Naive thymus-derived CD8-positive, alpha-beta T cell (primary cell): ENCODE measurements around the gene RAD51D. TPM values are rescaled to one million over a fixed set of nuclear protein-coding genes. Genes with fewer than 3 reads are reported as not detected.

ENCODE experiments used
- ATAC-seq, 2 donors: fragments of 150-1000 bp; cut with Tn5 transposase in 1 of 2; sonication (Bioruptor Pico), chemical (Tn5 transposase) in 1 of 2; 1 replicate in 1 of 2; 2 replicates in 1 of 2; pipeline ENCODE4 v1.10.0; 2021; ENCODE audit warnings: mild to moderate bottlenecking in 2 of 2, moderate library complexity in 2 of 2
- POLR2A ChIA-PET: fragments of 350-600 bp; sonication (Branson Sonifier 250); formaldehyde crosslinking; loops from one replicate; lab custom pipeline; 2021; ENCODE audit warnings: antibody characterized with exemption; lab: Charles Lee
- DNase-seq, 10 donors: peaks; one replicate each; pipeline versions ENCODE4 v3.0.0 to v3.0.0-alpha.2; 2020 to 2022
- H3K27ac Mint-ChIP-seq, 10 donors: one replicate each; pipeline ENCODE4 v1.8.0; 2020 to 2022; ENCODE audit warnings: mild to moderate bottlenecking in 10 of 10, mixed read lengths in 10 of 10, moderate library complexity in 4 of 10, inconsistent platforms in 1 of 10
- H3K27me3 Mint-ChIP-seq, 5 donors: one replicate each; pipeline ENCODE4 v1.8.0; 2021 to 2022; ENCODE audit warnings: mixed read lengths in 5 of 5
- H3K36me3 Mint-ChIP-seq, 3 donors: one replicate each; pipeline ENCODE4 v1.8.0; 2020 to 2022; ENCODE audit warnings: mixed read lengths in 3 of 3, mild to moderate bottlenecking in 2 of 3, inconsistent platforms in 1 of 3
- H3K4me1 Mint-ChIP-seq, 4 donors: one replicate each; pipeline ENCODE4 v1.8.0; 2021 to 2022; ENCODE audit warnings: mixed read lengths in 4 of 4
- H3K4me3 Mint-ChIP-seq, 10 donors: one replicate each; pipeline ENCODE4 v1.8.0; 2020 to 2022; ENCODE audit warnings: mild to moderate bottlenecking in 10 of 10, mixed read lengths in 10 of 10, moderate library complexity in 6 of 10, inconsistent platforms in 1 of 10
- H3K9me3 Mint-ChIP-seq, 9 donors: one replicate each; pipeline ENCODE4 v1.8.0; 2020 to 2022; ENCODE audit warnings: mixed read lengths in 9 of 9, mild to moderate bottlenecking in 3 of 9, inconsistent platforms in 1 of 9, moderate library complexity in 1 of 9
- polyA plus RNA-seq, 3 donors: library from polyadenylated mRNA; unstranded; fragments of 300-500 nt; fragmentation: Illumina TruSeq; gene quantifications; one replicate each; pipeline ENCODE4 v1.2.3, GENCODE V29; 2021
- total RNA-seq, 8 experiments: library from RNA in 2 of 8; stranded (reverse) in 2 of 8; gene quantifications; one replicate each; pipeline ENCODE4 v1.2.3 and lab custom pipeline; 2021 to 2026

RAD51D gene
- total and polyA plus RNA-seq, 5 experiments from 2014 or later = 6.5 to 28.7 (median 13.6) TPM

DNA sequence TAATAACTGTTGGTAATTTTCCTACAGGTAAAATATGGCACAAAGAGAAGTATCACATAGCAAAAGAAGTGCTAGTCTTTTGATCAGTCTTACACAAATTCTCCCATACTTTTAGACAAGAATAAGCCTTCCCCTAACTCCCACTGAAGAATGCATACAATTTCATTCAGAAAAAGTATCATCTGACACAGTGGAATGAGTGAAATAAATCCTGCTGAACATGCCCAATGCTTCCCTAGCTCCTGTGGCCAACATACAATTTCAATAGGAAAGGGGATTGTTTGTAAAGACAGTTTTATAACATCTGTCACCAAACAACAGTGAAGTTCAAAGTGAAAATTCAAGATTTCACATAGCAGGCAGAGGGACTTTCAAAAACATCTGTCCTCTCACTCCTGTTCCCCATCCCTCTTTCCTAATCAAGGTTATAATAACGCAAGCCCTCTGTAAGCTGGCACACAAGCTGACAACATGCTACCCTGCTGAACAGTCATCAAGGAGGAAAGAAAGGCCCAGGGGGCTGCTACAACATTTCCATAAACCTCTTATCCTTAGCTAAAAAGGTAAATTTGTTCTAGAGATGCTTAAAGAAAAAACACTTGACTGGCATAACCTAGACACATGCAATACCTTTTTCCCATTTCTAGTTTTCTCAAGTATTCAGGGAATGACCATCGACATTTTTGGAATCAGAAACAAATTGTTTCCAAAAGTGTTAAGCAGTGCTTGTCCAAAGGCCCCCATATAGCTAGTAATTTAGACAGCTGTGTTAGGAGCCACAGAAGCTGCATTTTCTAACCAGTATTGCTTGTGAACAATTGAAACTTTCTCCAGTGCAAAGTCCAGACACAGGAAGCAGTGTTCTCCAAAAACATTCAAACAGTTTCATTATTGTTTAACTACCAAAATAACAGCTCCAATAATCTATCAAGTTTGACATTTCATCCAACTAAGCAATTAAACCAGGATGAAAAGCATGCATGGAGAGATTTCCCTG is 44.7 kb downstream of the RAD51D start:
- no peak for DNase-seq
- peaks cover 36 to 81% (median 66%) of the 10 kb centered on the region in 4 donors for H3K4me1 Mint-ChIP-seq
- POLR2A ChIA-PET = interaction anchor here (1.5 to 1.6 kb wide), 2 partner anchors 13 to 15 kb away, joined by 6 to 7 read pairs; no protein-coding TSS in a partner anchor
- H3K36me3 Mint-ChIP-seq = peaks cover 0 to 3% (median 0%) of the 10 kb centered on the region in 3 donors
- no peak for ATAC-seq
- H3K27ac Mint-ChIP-seq = peak overlapping the region in 8 of 10 donors; percentile 77 to 90 (median 83)
- H3K9me3 Mint-ChIP-seq = no peaks in the 10 kb centered on the region
- H3K27me3 Mint-ChIP-seq = no peaks in the 10 kb centered on the region
- H3K4me3 Mint-ChIP-seq = peak overlapping the region in 9 of 10 donors; percentile 42 to 72 (median 54)

DNA sequence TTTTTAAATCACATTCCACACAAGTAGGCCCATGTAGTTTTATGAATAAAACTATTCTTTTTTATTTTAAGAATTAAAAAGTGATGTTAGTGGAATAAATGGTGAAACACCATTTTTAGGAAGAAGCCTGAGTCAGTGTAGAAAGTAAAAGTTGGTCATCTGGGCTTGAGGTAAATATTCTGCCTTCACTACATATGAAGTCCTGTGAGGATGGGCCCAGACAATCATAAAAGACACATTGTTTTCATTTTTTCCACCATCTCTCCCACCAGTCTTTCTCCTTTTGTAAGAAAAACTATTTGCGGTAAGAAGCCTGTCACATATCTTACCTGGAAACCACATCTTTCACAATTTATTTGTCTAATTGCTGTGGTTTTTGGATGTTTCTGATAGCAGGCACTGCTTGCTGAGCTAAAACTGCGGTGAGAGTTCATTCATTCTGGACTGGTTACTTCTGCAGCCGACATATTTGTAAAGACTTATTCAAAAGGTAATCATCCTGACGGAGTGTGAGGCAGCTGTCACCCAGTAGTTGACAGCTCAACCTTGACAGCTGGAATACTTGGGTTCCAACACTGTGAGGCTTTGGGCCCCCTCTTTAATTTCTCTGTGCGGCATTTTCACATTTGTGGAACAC is 45.6 kb downstream of the RAD51D start:
- DNase-seq (no peak), ATAC-seq (peak; percentile 10 to 42)
- no peaks in the 10 kb centered on the region for H3K27me3 Mint-ChIP-seq
- H3K27ac Mint-ChIP-seq = peak overlapping the region in 9 of 10 donors; percentile 20 to 90 (median 83)
- peaks cover 0 to 7% (median 3%) of the 10 kb centered on the region in 3 donors for H3K36me3 Mint-ChIP-seq
- peak overlapping the region in 9 of 10 donors; percentile 42 to 72 (median 61) for H3K4me3 Mint-ChIP-seq
- POLR2A ChIA-PET = interaction anchor here (0.7 to 1.6 kb wide), 5 partner anchors 14 to 51 kb away, joined by 3 to 7 read pairs (median 6); no protein-coding TSS in a partner anchor
- peaks cover 36 to 81% (median 67%) of the 10 kb centered on the region in 4 donors for H3K4me1 Mint-ChIP-seq
- no peaks in the 10 kb centered on the region for H3K9me3 Mint-ChIP-seq

DNA sequence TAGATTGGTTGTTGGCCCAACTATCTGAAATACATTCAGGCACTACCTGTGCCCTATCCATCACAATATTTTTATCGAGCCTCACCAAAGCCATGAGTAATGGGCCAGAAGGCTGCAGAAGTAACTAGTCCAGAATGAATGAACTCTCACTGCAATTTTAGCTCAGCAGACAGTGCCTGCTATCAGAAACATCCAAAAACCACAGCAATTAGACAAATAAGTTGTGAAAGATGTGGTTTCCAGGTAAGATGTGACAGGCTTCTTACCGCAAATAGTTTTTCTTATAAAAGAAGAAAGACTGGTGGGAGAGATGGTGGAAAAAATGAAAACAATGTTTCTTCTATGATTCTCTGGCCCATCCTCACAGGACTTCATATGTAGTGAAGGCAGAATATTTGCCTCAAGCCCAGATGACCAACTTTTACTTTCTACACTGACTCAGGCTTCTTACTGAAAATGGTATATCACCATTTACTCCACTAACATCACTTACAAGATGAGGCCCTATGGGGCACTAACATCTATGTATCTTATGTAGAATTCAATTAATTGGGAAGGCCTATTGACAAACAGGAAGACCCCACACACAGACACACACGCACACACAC is 46.4 kb downstream of the RAD51D start:
- Mint-ChIP-seq H3K4me1 (peaks cover 41 to 81% (median 72%) of the 10 kb centered on the region in 4 donors), H3K9me3 (no peaks in the 10 kb centered on the region), H3K36me3 (peaks cover 0 to 9% (median 0%) of the 10 kb centered on the region in 3 donors), H3K27ac (peak overlapping the region; percentile 50 to 89 (median 79)), H3K4me3 (peak overlapping the region in 9 of 10 donors; percentile 4 to 66 (median 49)), H3K27me3 (no peaks in the 10 kb centered on the region)
- POLR2A ChIA-PET = interaction anchor here (0.6 to 2.3 kb wide), 6 partner anchors 10 to 50 kb away, joined by 3 to 11 read pairs (median 4); partner anchors contain the start of gene RFFL
- DNase-seq (peak in 2 of 10 donors; percentile 21 to 35), ATAC-seq (peak; percentile 58 to 67)

DNA sequence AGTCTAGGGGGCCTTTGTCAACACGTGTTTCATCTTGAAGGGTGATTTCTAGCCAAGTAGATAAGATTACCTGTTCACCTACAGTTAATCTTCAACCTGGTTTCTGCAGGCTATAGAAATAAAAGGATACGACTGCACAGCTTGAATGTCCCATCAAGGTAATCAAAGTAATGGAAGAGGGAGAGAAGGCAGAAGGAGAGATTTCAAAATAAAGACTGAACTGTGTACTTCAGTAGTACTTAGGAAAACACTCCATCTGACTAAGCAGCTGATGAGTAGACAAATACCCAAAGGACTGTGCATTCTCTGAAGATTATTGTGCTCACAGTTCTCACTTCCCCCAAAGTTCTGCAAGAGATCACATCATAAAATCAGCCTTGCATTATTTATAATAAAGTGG is 50.3 kb downstream of the RAD51D start:
- Mint-ChIP-seq H3K27ac (peak overlapping the region in 4 of 10 donors; percentile 7 to 39 (median 22)), H3K36me3 (peaks cover 0 to 22% (median 2%) of the 10 kb centered on the region in 3 donors), H3K9me3 (no peaks in the 10 kb centered on the region), H3K4me1 (peaks cover 25 to 80% (median 60%) of the 10 kb centered on the region in 4 donors), H3K4me3 (no peak overlapping the region), H3K27me3 (no peaks in the 10 kb centered on the region)
- no peak for ATAC-seq
- no peak for DNase-seq
- POLR2A ChIA-PET = no interaction called here

DNA sequence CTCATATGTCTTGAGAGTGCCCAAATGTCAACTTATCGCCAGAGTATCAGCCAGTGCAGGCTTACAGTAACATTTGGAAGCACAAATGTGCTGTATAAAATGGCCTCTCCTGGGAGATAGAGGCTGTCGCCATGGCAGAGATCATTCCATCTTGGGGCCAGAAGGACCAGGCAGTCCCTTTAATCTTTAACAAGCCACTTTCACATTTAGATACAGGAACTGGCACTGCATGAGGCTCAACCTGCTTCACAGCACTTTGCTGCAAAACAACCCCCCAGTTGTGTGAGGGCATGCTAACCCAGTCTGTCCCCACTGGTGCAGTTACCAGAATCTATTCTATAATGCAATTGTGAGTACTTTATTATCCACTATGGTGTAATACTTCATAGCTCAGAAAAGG is 51.4 kb downstream of the RAD51D start:
- H3K4me1 Mint-ChIP-seq = peaks cover 21 to 79% (median 59%) of the 10 kb centered on the region in 4 donors
- no peaks in the 10 kb centered on the region for H3K9me3 Mint-ChIP-seq
- POLR2A ChIA-PET = interaction anchor here (1.2 kb wide), 1 partner anchor 22 kb away, joined by 3 read pairs; no protein-coding TSS in a partner anchor
- peak overlapping the region in 2 of 10 donors; percentile 16 to 26 for H3K4me3 Mint-ChIP-seq
- DNase-seq = no peak
- ATAC-seq = no peak
- no peaks in the 10 kb centered on the region for H3K27me3 Mint-ChIP-seq
- peak overlapping the region in 3 of 10 donors; percentile 31 to 52 (median 50) for H3K27ac Mint-ChIP-seq
- H3K36me3 Mint-ChIP-seq = peaks cover 0 to 22% (median 2%) of the 10 kb centered on the region in 3 donors

DNA sequence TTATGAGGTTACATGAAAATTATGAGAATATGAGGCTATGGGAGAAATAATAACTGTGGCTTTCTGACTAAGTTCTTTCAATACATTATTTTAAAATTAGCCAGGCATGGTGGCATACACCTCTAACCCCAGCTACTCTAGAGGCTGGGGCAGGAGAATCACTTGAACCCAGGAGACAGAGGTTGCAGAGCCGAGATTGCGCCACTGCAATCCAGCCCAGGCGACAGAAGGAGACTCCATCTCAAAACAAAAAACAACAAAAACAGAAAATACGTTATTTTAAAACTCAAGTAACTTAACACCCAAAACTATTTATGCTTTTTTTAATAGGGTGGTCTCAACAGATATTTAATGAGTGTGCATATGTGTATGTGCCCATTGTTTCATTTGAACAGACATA is 53.8 kb downstream of the RAD51D start:
- H3K4me3 Mint-ChIP-seq = peak overlapping the region in 1 of 10 donors; percentile 10
- no peaks in the 10 kb centered on the region for H3K27me3 Mint-ChIP-seq
- POLR2A ChIA-PET = interaction anchor here (1.1 to 4.4 kb wide), 3 partner anchors 17 to 43 kb away, joined by 5 to 27 read pairs (median 6); no protein-coding TSS in a partner anchor
- H3K27ac Mint-ChIP-seq = peak overlapping the region in 1 of 10 donors; percentile 7
- ATAC-seq (no peak), DNase-seq (no peak)
- H3K36me3 Mint-ChIP-seq = peaks cover 2 to 27% (median 7%) of the 10 kb centered on the region in 3 donors
- peaks cover 26 to 75% (median 55%) of the 10 kb centered on the region in 4 donors for H3K4me1 Mint-ChIP-seq
- H3K9me3 Mint-ChIP-seq = no peaks in the 10 kb centered on the region

DNA sequence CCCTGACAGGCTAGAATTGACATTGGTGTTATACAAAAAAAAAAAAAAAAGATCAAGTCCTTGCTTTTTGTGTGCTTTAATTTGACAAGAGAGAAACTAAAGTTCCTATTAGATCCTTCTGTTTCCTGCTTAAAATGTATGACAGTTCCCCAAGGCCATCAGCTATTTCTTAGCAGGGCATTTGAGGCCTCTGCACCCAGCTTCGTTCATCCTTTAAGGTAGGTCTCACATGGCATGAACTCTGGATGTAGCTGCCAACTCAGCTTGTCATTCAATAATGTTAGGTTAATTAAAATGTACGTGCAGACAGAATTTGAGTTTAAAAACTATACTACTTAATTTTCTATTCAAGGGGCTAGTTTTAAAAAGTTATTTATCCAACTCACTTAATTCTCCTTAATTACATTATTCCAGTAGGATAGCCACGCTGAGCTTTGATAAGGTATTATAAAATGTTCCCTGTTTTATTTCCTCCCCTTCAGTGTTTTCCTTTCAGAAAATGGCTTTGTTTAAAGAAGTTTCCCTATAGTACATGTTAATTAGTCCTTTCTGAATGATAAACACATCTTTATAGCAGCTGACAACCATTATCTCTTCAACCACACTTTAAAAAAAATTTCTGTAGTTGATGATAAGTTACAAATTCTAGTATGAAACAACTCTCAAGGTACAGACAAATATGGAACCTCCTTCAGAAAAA is 55.0 kb downstream of the RAD51D start:
- DNase-seq (no peak), ATAC-seq (no peak)
- Mint-ChIP-seq H3K4me3 (peak overlapping the region in 2 of 10 donors; percentile 15 to 59), H3K36me3 (peaks cover 5 to 30% (median 18%) of the 10 kb centered on the region in 3 donors), H3K27ac (peak overlapping the region in 7 of 10 donors; percentile 46 to 98 (median 93)), H3K9me3 (no peaks in the 10 kb centered on the region), H3K4me1 (peaks cover 25 to 71% (median 61%) of the 10 kb centered on the region in 4 donors), H3K27me3 (no peaks in the 10 kb centered on the region)
- POLR2A ChIA-PET = interaction anchor here (0.5 to 4.4 kb wide), 13 partner anchors 8 to 84 kb away, joined by 4 to 41 read pairs (median 12); partner anchors contain the start of gene LIG3

DNA sequence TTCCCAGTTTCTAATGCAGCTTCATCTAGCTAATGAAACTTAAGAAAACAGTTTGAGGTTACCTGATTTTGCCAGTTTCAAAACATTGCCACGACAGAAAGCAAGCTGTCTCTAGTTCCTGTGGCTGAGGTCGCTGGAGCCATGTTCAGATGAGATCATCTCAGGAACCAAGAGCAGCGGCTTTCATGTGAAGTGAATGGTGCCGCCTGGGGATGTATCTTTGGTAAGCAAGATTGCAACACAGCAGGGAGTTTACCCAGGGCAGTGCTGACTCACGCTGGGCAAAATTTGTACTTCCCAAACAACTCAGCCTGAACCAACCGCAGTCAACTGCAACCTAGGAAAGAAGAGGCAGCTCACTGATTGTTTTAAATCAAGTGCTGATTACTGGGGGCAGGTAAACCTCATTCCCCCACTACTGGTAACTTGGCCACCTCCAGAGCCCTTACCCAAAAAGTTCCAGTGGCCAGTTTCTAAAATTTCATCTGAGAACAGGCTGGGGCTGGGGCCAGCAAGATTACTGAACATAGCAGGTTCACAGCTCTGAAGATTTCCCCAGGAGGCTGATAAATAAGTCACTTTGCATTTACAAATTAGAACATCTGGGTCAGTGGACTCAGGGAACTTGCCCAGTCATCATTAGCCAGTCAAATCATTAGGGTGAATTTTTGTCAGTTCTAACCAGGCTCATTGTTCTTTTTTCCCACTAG is 56.0 kb downstream of the RAD51D start, which contains the start of gene RFFL:
Gene RFFL, minus strand, starts transcription at position 194 of the 710 bp plus-strand sequence. CDS start 37,154 bp downstream, outside the sequence.
- Mint-ChIP-seq H3K27me3 (no peaks in the 10 kb centered on the region), H3K4me1 (peaks cover 21 to 63% (median 56%) of the 10 kb centered on the region in 4 donors), H3K9me3 (no peaks in the 10 kb centered on the region), H3K27ac (peak within 1 kb of the TSS; percentile 46 to 98 (median 94)), H3K4me3 (peak within 1 kb of the TSS; percentile 59 to 86 (median 78)), H3K36me3 (peaks cover 5 to 32% (median 26%) of the 10 kb centered on the region in 3 donors)
- peak; percentile 54 to 91 (median 80) for DNase-seq
- peak; percentile 98 to 99 for ATAC-seq
- POLR2A ChIA-PET = interaction anchor here (0.5 to 4.4 kb wide), 21 partner anchors 9 to 471 kb away, joined by 3 to 41 read pairs (median 7); partner anchors contain the start of genes LIG3 and RAD51D

DNA sequence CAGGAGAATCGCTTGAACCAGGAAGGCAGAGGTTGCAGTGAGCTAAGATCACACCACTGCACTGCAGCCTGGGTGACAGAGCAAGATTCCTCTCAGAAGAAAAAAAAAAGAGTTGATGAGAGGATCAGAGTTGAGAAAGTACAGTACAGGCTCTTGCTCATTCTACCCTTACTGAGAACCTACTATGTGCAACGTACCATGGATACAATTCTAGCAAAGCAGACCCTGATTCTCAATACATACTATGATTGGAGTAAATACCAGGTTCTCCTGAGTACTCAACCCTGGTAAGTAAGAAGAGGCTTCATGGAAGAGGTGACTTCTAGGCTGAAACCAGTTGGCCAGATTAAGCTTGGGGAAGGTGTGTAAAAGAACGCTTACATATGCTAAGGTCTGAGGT is 57.4 kb downstream of the RAD51D start:
- H3K36me3 Mint-ChIP-seq = peaks cover 9 to 31% (median 30%) of the 10 kb centered on the region in 3 donors

DNA sequence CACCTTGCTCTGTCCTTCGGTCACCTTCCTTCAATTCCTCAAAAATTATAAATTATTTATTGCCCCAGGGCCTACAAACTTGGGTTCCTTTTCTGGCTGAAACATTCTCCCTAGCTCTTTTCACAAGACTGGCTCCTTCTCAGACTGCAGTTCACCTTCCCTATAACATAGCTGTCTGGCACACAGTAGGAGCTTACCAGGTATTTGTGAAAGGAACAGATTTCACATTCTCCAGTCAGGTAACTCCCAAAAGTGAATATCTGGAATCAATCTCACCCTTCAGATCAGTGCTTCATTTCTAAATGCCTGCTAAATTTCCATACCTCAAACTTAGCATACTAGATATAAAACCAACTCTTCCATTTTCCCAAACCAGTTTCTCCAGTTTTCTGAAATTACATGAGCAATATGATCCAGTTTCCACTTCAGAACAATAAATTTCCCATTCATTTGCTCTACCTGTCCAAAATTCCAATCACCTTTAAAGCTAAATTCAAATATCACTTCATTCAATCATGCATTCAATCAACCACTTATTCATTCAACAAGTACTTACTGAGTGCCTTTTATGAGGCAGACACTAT is 62.2 kb downstream of the RAD51D start:
- Mint-ChIP-seq H3K27ac (peak overlapping the region in 8 of 10 donors; percentile 4 to 93 (median 59)), H3K4me3 (peak overlapping the region in 1 of 10 donors; percentile 2), H3K36me3 (peaks cover 9 to 34% (median 25%) of the 10 kb centered on the region in 3 donors), H3K27me3 (no peaks in the 10 kb centered on the region), H3K9me3 (peaks cover 0 to 8% (median 0%) of the 10 kb centered on the region in 9 donors), H3K4me1 (peaks cover 36 to 72% (median 66%) of the 10 kb centered on the region in 4 donors)
- DNase-seq (no peak), ATAC-seq (no peak)
- POLR2A ChIA-PET = no interaction called here

More for the DNA sequence above, 57.4 kb downstream of the RAD51D start:
- Mint-ChIP-seq H3K27ac (peak overlapping the region; percentile 46 to 98 (median 94)), H3K4me1 (peaks cover 19 to 61% (median 55%) of the 10 kb centered on the region in 4 donors), H3K27me3 (no peaks in the 10 kb centered on the region), H3K9me3 (no peaks in the 10 kb centered on the region), H3K4me3 (peak overlapping the region; percentile 59 to 86 (median 77))
- POLR2A ChIA-PET = interaction anchor here (1.8 to 4.4 kb wide), 9 partner anchors 8 to 63 kb away, joined by 5 to 41 read pairs (median 18); no protein-coding TSS in a partner anchor
- ATAC-seq = no peak
- no peak for DNase-seq
